ENCODE results near the gene PRPSAP1.

Gene PRPSAP1

GRCh38 chr17:76265624-76266243, 88.0 kb downstream of the PRPSAP1 start:
- peaks cover 46% of the 10 kb centered on the region for H3K4me1 Mint-ChIP-seq
- TF ChIP-seq, protein P1, sequence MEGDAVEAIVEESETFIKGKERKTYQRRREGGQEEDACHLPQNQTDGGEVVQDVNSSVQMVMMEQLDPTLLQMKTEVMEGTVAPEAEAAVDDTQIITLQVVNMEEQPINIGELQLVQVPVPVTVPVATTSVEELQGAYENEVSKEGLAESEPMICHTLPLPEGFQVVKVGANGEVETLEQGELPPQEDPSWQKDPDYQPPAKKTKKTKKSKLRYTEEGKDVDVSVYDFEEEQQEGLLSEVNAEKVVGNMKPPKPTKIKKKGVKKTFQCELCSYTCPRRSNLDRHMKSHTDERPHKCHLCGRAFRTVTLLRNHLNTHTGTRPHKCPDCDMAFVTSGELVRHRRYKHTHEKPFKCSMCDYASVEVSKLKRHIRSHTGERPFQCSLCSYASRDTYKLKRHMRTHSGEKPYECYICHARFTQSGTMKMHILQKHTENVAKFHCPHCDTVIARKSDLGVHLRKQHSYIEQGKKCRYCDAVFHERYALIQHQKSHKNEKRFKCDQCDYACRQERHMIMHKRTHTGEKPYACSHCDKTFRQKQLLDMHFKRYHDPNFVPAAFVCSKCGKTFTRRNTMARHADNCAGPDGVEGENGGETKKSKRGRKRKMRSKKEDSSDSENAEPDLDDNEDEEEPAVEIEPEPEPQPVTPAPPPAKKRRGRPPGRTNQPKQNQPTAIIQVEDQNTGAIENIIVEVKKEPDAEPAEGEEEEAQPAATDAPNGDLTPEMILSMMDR (IDR thresholded peaks at IDR 0.05; ENCODE audit: unreplicated experiment in 3 of 3), result no peak
- H3K4me3 Mint-ChIP-seq, result peak overlapping the region; percentile 87 to 92 (median 92)

DNA sequence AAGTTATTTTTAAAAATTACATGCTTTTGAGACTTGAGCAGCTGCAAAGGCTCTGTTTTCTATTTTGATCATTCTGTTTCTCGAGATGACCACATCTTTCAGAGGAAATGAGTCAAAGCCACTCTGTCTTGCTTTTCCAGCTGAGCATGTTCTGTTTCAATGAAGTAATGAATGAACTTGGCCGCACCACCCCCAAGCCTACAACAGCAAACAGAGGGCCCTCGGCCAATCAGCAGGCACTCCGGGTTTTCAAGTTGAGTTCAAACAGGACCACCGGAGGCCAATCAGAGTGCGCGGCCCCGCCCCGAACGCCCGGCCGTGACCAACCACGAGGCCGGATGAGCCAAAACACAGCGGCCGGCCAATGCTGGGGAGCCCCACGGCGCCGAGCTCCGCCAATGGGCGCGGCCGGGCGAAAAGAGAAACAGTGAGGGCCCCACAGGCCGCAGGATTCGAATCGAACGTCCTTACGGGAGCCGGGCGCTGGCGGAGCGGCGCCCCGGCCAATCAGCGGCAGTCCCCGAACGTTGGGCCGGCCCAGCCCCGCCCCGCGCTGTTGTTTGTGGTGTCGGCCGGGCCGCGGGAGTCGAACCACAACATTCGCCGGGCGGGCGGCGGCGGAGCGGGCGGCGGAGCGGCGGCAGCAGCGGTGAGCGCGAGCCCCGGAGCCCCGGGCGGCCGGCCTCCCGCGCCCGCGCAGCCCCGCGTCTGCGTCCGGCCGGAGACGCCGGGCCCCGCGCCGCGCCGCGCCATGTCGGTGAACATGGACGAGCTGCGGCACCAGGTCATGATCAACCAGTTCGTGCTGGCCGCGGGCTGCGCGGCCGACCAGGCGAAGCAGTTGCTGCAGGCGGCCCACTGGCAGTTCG, 88.7 kb downstream of the PRPSAP1 start, which contains the start of gene UBALD2:
Gene UBALD2, plus strand, starts transcription at position 594 of the 869 bp plus-strand sequence. Its CDS starts 158 bp downstream, at position 752.
- no peaks in the 10 kb centered on the region for H3K9me3 Mint-ChIP-seq
- H3K27ac Mint-ChIP-seq, result peak within 1 kb of the TSS; percentile 81 to 98 (median 94)
- peak within 1 kb of the TSS; percentile 87 to 92 (median 92) for H3K4me3 Mint-ChIP-seq
- TF ChIP-seq, protein P1 (IDR thresholded peaks at IDR 0.05; ENCODE audit: unreplicated experiment in 3 of 3), result no peak
- H3K36me3 Mint-ChIP-seq (ENCODE audit: low read depth), result peaks cover 12% of the 10 kb centered on the region
- peaks cover 46% of the 10 kb centered on the region for H3K4me1 Mint-ChIP-seq
- H3K27me3 Mint-ChIP-seq (ENCODE audit: low read depth), result no peaks in the 10 kb centered on the region

More at GRCh38 chr17:76265624-76266243, 88.0 kb downstream of the PRPSAP1 start:
- Mint-ChIP-seq H3K36me3 (ENCODE audit: low read depth) (peaks cover 12% of the 10 kb centered on the region), H3K27ac (peak overlapping the region in 1 of 3 experiments; percentile 90), H3K27me3 (ENCODE audit: low read depth) (no peaks in the 10 kb centered on the region), H3K9me3 (no peaks in the 10 kb centered on the region)

GRCh38 chr17:76264425-76264754, 89.3 kb downstream of the PRPSAP1 start:
- H3K4me3 Mint-ChIP-seq, result peak overlapping the region; percentile 77 to 88 (median 86)
- peaks cover 11% of the 10 kb centered on the region for H3K36me3 Mint-ChIP-seq (ENCODE audit: low read depth)
- H3K27me3 Mint-ChIP-seq (ENCODE audit: low read depth), result no peaks in the 10 kb centered on the region
- peak overlapping the region; percentile 81 to 98 (median 94) for H3K27ac Mint-ChIP-seq
- H3K9me3 Mint-ChIP-seq, result no peaks in the 10 kb centered on the region
- TF ChIP-seq, protein P1 (IDR thresholded peaks at IDR 0.05; ENCODE audit: unreplicated experiment in 3 of 3), result no peak
- H3K4me1 Mint-ChIP-seq, result peaks cover 40% of the 10 kb centered on the region

DNA sequence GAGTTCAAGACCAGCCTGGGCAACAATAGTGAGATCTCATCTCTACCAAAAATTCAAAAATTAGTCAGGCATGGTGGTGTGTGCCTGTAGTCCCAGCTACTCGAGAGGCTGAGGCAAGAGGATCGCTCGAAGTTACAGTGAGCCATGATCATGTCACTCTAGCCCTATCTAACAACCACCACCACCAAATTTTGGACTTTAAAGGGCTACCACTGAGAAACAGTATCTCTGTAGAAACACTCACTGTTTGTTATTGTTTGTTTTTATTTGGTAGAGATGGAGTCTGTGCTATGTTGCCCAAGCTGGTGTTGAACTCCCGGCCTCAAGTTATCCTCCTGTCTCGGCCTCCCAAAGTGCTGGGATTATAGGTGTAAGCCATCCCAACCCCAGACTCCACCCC, 89.8 kb downstream of the PRPSAP1 start:
- peak overlapping the region; percentile 80 to 98 (median 94) for H3K27ac Mint-ChIP-seq
- TF ChIP-seq, protein P1 (IDR thresholded peaks at IDR 0.05; ENCODE audit: unreplicated experiment in 3 of 3), result no peak
- no peaks in the 10 kb centered on the region for H3K27me3 Mint-ChIP-seq (ENCODE audit: low read depth)
- H3K9me3 Mint-ChIP-seq, result no peaks in the 10 kb centered on the region
- H3K4me3 Mint-ChIP-seq, result no peak overlapping the region
- peaks cover 35% of the 10 kb centered on the region for H3K4me1 Mint-ChIP-seq
- peaks cover 6% of the 10 kb centered on the region for H3K36me3 Mint-ChIP-seq (ENCODE audit: low read depth)

DNA sequence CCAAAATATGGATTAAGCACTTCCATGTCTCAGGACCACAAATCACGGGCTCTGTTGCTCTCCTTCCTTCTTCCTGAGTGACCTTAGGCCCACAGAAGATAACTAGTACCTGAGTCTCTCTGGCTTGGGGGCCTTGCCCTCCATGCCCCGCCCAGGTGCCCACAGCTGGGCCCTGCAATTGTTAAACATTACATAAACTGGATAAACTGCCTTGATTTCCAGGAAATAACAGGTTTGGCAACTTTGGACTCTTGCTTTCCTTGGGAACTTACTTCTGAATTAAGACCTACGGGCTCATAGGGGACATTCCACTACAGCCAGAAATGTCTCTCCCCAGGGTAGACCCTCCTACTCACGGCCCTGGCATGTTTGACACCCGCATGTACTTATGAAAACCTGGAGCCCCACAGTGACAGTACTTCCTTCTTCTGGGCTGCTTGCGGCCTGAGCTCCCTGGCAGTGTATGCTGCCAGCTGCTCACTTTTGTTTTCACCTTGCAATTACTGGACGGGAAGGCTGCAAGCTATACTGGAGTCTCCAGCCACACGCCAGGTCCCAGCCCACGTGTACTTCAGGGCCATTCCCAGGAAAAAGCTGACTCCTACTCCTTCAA, 90.9 kb downstream of the PRPSAP1 start:
- H3K4me3 Mint-ChIP-seq, result peak overlapping the region; percentile 20 to 63 (median 60)
- H3K9me3 Mint-ChIP-seq, result no peaks in the 10 kb centered on the region
- H3K27me3 Mint-ChIP-seq (ENCODE audit: low read depth), result no peaks in the 10 kb centered on the region
- H3K4me1 Mint-ChIP-seq, result peaks cover 31% of the 10 kb centered on the region
- TF ChIP-seq, protein P1 (IDR thresholded peaks at IDR 0.05; ENCODE audit: unreplicated experiment in 3 of 3), result no peak
- peaks cover 1% of the 10 kb centered on the region for H3K36me3 Mint-ChIP-seq (ENCODE audit: low read depth)
- H3K27ac Mint-ChIP-seq, result peak overlapping the region; percentile 80 to 98 (median 94)
